AG04449 (cell line): Measurements from ENCODE around the gene VSIG8.
"Not testable (repeated sequence)": the region's sequence is repeated elsewhere in the genome, so short reads cannot be mapped to it uniquely, and the experiment has no call there.

Experiments used
- CTCF ChIA-PET: fragments of 350-600 bp; formaldehyde crosslinking; extraction: SDS; loops from one replicate; lab custom pipeline; 2021; ENCODE audit warnings: antibody characterized with exemption; lab: Yijun Ruan, JAX
- POLR2A ChIA-PET: fragments of 400-600, 350-600 bp; formaldehyde crosslinking; extraction: SDS; loops from one replicate; lab custom pipeline; 2020; ENCODE audit warnings: antibody characterized with exemption, inconsistent platforms; lab: Yijun Ruan, JAX
- DNase-seq: peaks from one replicate; pipeline ENCODE4 v3.0.0-alpha.2; 2010; ENCODE audit warnings: low read depth, low spot score
- H3K4me3 ChIP-seq: 2 replicates; pipeline ENCODE4 v1.5.1; 2011; ENCODE audit warnings: low read depth, mild to moderate bottlenecking, control low read depth, low read length
- CTCF ChIP-seq: IDR thresholded peaks from one replicate; pipeline ENCODE4 v1.5.1; 2011; ENCODE audit warnings: mild to moderate bottlenecking, moderate library complexity, low read length, control low read depth, inconsistent platforms; ENCODE audit not compliant: insufficient read depth; ENCODE audit errors: missing control alignments

Gene VSIG8

GRCh38 chr1:159900755-159901360 is 38.4 kb upstream of the VSIG8 start:
- POLR2A ChIA-PET, result no interaction called here
- CTCF ChIA-PET, result interaction anchor here (1.0 to 3.3 kb wide), 7 partner anchors 8 to 120 kb away, joined by 3 to 26 read pairs (median 5); partner anchors contain the start of gene DUSP23
- H3K4me3 ChIP-seq, result no peak overlapping the region
- no peak for DNase-seq
- TF ChIP-seq CTCF, result no peak

- ChIA-PET POLR2A (no interaction called here), CTCF (interaction anchor here (1.0 to 3.3 kb wide), 7 partner anchors 7 to 119 kb away, joined by 3 to 26 read pairs (median 5); partner anchors contain the start of gene DUSP23)
- TF ChIP-seq CTCF, result no peak
- H3K4me3 ChIP-seq, result no peak within 1 kb of the TSS
- no peak for DNase-seq
Measured at GRCh38 chr1:159900086-159900680, 37.7 kb upstream of the VSIG8 start, which contains the start of gene CFAP45. Gene CFAP45, minus strand, starts transcription at chr1:159900165. Its CDS starts 67 bp downstream, at chr1:159900098.

- POLR2A ChIA-PET, H3K4me3 ChIP-seq, DNase-seq: not testable (repeated sequence)
- CTCF ChIA-PET, result interaction anchor here (1.0 to 2.6 kb wide), 3 partner anchors 9 to 100 kb away, joined by 3 to 17 read pairs (median 11); no protein-coding TSS in a partner anchor
Measured at GRCh38 chr1:159899634-159900033, 37.2 kb upstream of the VSIG8 start.

GRCh38 chr1:159898527-159898926 is 36.1 kb upstream of the VSIG8 start:
- POLR2A ChIA-PET, result no interaction called here
- CTCF ChIA-PET, result interaction anchor here (1.2 to 15.3 kb wide), 4 partner anchors 99 to 119 kb away, joined by 3 to 1007 read pairs (median 204); partner anchors contain the start of genes DUSP23 and FCRL6
- H3K4me3 ChIP-seq, result no peak overlapping the region
- no peak for DNase-seq
- no peak for TF ChIP-seq CTCF

- DNase-seq, result no peak
- CTCF ChIA-PET, result interaction anchor here (1.2 to 15.3 kb wide), 5 partner anchors 19 to 119 kb away, joined by 3 to 1007 read pairs (median 201); partner anchors contain the start of genes DUSP23 and FCRL6
- POLR2A ChIA-PET, result no interaction called here
- no peak overlapping the region for H3K4me3 ChIP-seq
- TF ChIP-seq CTCF, result no peak
Measured at GRCh38 chr1:159897962-159898361, 35.5 kb upstream of the VSIG8 start.

GRCh38 chr1:159896546-159896930 is 34.1 kb upstream of the VSIG8 start:
- H3K4me3 ChIP-seq, result no peak overlapping the region
- TF ChIP-seq CTCF, result no peak
- DNase-seq, result no peak
- POLR2A ChIA-PET, result interaction anchor here (0.8 kb wide), 1 partner anchor 29 kb away, joined by 5 read pairs; the partner anchor contains the start of gene TAGLN2
- CTCF ChIA-PET, result interaction anchor here (1.0 to 15.3 kb wide), 9 partner anchors 16 to 763 kb away, joined by 3 to 1007 read pairs (median 4); partner anchors contain the start of genes DUSP23, FCRL6 and SLAMF8
